ENCODE measurements around the gene PARP1. TPM values are rescaled to one million over a fixed set of nuclear protein-coding genes. Genes with fewer than 3 reads are reported as not detected.
"Not testable (repeated sequence)": the region's sequence is repeated elsewhere in the genome, so short reads cannot be mapped to it uniquely, and the experiment has no call there.

Gene PARP1
- total RNA-seq, 1 donor = 51.0 TPM

- Histone ChIP-seq H3K4me2 (ENCODE audit: insufficient read depth, low read length) (no peak overlapping the region), H3K4me3 (ENCODE audit: insufficient read depth, low read length) (no peak overlapping the region), H4K20me1 (ENCODE audit: insufficient read depth, low read length) (no peaks in the 10 kb centered on the region), H3K27me3 (ENCODE audit: insufficient read depth, low read length) (peaks cover 15% of the 10 kb centered on the region), H3K27ac (ENCODE audit: low read depth, low read length) (no peak overlapping the region), H3K79me2 (ENCODE audit: insufficient read depth, low read length) (no peaks in the 10 kb centered on the region), H3K9me3 (ENCODE audit: low read depth, low read length) (no peaks in the 10 kb centered on the region), H3K36me3 (ENCODE audit: insufficient read depth, low read length) (no peaks in the 10 kb centered on the region), H3K4me1 (ENCODE audit: insufficient read depth, low read length) (no peaks in the 10 kb centered on the region), H2AFZ (ENCODE audit: low read length) (no peak overlapping the region)
- TF ChIP-seq CTCF (IDR thresholded peaks at IDR 0.05; ENCODE audit: extremely low read depth, low read depth, low read length) = no peak
- DNase-seq (ENCODE audit: insufficient read length, low spot score, missing footprints) = no peak
These were observed 28.6 kb upstream of the PARP1 start for GRCh38 chr1:226436472-226436854.

GRCh38 chr1:226433341-226433720, 25.4 kb upstream of the PARP1 start:
- Histone ChIP-seq H3K79me2 (ENCODE audit: insufficient read depth, low read length) (no peaks in the 10 kb centered on the region), H4K20me1 (ENCODE audit: insufficient read depth, low read length) (no peaks in the 10 kb centered on the region), H3K9me3 (ENCODE audit: low read depth, low read length) (no peaks in the 10 kb centered on the region), H3K4me2 (ENCODE audit: insufficient read depth, low read length) (no peak overlapping the region), H3K27ac (ENCODE audit: low read depth, low read length) (no peak overlapping the region), H3K4me1 (ENCODE audit: insufficient read depth, low read length) (no peaks in the 10 kb centered on the region), H3K4me3 (ENCODE audit: insufficient read depth, low read length) (no peak overlapping the region), H2AFZ (ENCODE audit: low read length) (no peak overlapping the region), H3K27me3 (ENCODE audit: insufficient read depth, low read length) (peaks cover 12% of the 10 kb centered on the region), H3K36me3 (ENCODE audit: insufficient read depth, low read length) (no peaks in the 10 kb centered on the region)
- DNase-seq (ENCODE audit: insufficient read length, low spot score, missing footprints) = no peak
- no peak for TF ChIP-seq CTCF (IDR thresholded peaks at IDR 0.05; ENCODE audit: extremely low read depth, low read depth, low read length)

- Histone ChIP-seq H3K4me1 (ENCODE audit: insufficient read depth, low read length) (no peaks in the 10 kb centered on the region), H3K4me3 (ENCODE audit: insufficient read depth, low read length) (no peak overlapping the region), H3K27ac (ENCODE audit: low read depth, low read length) (no peak overlapping the region), H3K9me3 (ENCODE audit: low read depth, low read length) (no peaks in the 10 kb centered on the region), H4K20me1 (ENCODE audit: insufficient read depth, low read length) (no peaks in the 10 kb centered on the region), H2AFZ (ENCODE audit: low read length) (no peak overlapping the region), H3K79me2 (ENCODE audit: insufficient read depth, low read length) (no peaks in the 10 kb centered on the region), H3K36me3 (ENCODE audit: insufficient read depth, low read length) (no peaks in the 10 kb centered on the region), H3K27me3 (ENCODE audit: insufficient read depth, low read length) (peaks cover 12% of the 10 kb centered on the region), H3K4me2 (ENCODE audit: insufficient read depth, low read length) (no peak overlapping the region)
- TF ChIP-seq CTCF (IDR thresholded peaks at IDR 0.05; ENCODE audit: extremely low read depth, low read depth, low read length) = no peak
- DNase-seq (ENCODE audit: insufficient read length, low spot score, missing footprints) = no peak
These were observed 24.9 kb upstream of the PARP1 start for GRCh38 chr1:226432586-226433340.

DNA sequence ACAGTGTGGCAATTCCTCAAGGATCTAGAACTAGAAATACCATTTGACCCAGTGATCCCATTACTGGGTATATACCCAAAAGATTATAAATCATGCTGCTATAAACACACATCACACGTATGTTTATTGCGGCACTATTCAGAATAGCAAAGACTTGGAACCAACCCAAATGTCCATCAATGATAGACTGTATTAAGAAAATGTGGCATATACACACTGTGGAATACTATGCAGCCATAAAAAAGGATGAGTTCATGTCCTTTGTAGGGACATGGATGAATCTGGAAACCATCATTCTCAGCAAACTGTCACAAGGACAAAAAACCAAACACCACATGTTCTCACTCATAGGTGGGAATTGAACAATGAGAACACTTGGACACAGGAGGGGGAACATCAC, 24.0 kb upstream of the PARP1 start:
- not testable (repeated sequence) for DNase-seq (ENCODE audit: insufficient read length, low spot score, missing footprints); H3K79me2 ChIP-seq (ENCODE audit: insufficient read depth, low read length); H3K9me3 ChIP-seq (ENCODE audit: low read depth, low read length); H3K4me2 ChIP-seq (ENCODE audit: insufficient read depth, low read length); H2AFZ ChIP-seq (ENCODE audit: low read length); H3K4me1 ChIP-seq (ENCODE audit: insufficient read depth, low read length); H3K27me3 ChIP-seq (ENCODE audit: insufficient read depth, low read length); H3K36me3 ChIP-seq (ENCODE audit: insufficient read depth, low read length); H3K4me3 ChIP-seq (ENCODE audit: insufficient read depth, low read length); H4K20me1 ChIP-seq (ENCODE audit: insufficient read depth, low read length); H3K27ac ChIP-seq (ENCODE audit: low read depth, low read length)
